SU-DHL-6 (cell line): ENCODE results near the gene COX6B1.

Experiments used
- H2AFZ ChIP-seq: fragments of 200-600 bp; sonication (generic); 2 replicates; pipeline ENCODE4 v1.6.1; 2014; ENCODE audit warnings: low read depth, mild to moderate bottlenecking, moderate library complexity, mixed read lengths, antibody characterized with exemption, low read length; ENCODE audit not compliant: severe bottlenecking
- H3F3A ChIP-seq: fragments of 200-600 bp; shearing (Covaris generic); 2 replicates; pipeline ENCODE4 v1.6.0; 2016; ENCODE audit warnings: antibody characterized with exemption, mild to moderate bottlenecking; ENCODE audit not compliant: insufficient read depth
- H3K27ac ChIP-seq: fragments of 200-600 bp; sonication (generic); 2 replicates; pipeline ENCODE4 v1.5.1; 2016; ENCODE audit warnings: low read depth, mild to moderate bottlenecking, low read length, moderate library complexity, mixed read lengths
- H3K27me3 ChIP-seq: fragments of 200-600 bp; sonication (generic), shearing (Covaris generic); 2 replicates; pipeline ENCODE4 v1.6.0; 2014; ENCODE audit warnings: mild to moderate bottlenecking, low read length
- H3K36me3 ChIP-seq: fragments of 200-600 bp; sonication (generic); 2 replicates; pipeline ENCODE4 v1.6.1; 2014; ENCODE audit warnings: mild to moderate bottlenecking, low read length, mixed read lengths
- H3K4me2 ChIP-seq: fragments of 300-600, 200-600 bp; shearing (Covaris generic), sonication (generic); 2 replicates; pipeline ENCODE4 v1.6.0; 2014; ENCODE audit warnings: low read length, low read depth, mild to moderate bottlenecking; ENCODE audit not compliant: poor library complexity, severe bottlenecking
- H3K4me3 ChIP-seq: fragments of 200-600 bp; sonication (generic); 2 replicates; pipeline ENCODE4 v1.5.1; 2014; ENCODE audit warnings: antibody characterized with exemption, low read length, mild to moderate bottlenecking, mixed read lengths; ENCODE audit not compliant: insufficient read depth, poor library complexity, severe bottlenecking
- H3K79me2 ChIP-seq: fragments of 200-600 bp; sonication (generic); 2 replicates; pipeline ENCODE4 v1.6.1; 2014; ENCODE audit warnings: mild to moderate bottlenecking, low read length, moderate library complexity; ENCODE audit not compliant: insufficient read depth
- H3K9ac ChIP-seq: fragments of 200-600 bp; sonication (generic); 2 replicates; pipeline ENCODE4 v1.7.0; 2014; ENCODE audit warnings: mild to moderate bottlenecking, low read length
- H3K9me2 ChIP-seq: fragments of 200-600 bp; sonication (generic); replicated peaks from 2 replicates; pipeline ENCODE4 v1.6.1; 2014; ENCODE audit warnings: low read length; ENCODE audit not compliant: insufficient read depth
- H3K9me3 ChIP-seq: fragments of 200-600 bp; sonication (generic); 2 replicates; pipeline ENCODE4 v1.6.1; 2014; ENCODE audit warnings: low read length, mixed read lengths; ENCODE audit not compliant: insufficient read depth
- H4K20me1 ChIP-seq: fragments of 200-600 bp; sonication (generic); 2 replicates; pipeline ENCODE4 v1.6.1; 2014; ENCODE audit warnings: low read depth, mild to moderate bottlenecking, antibody characterized with exemption, low read length, moderate library complexity, mixed read lengths
- EZH2phosphoT487 ChIP-seq: fragments of 200-600 bp; sonication (generic), shearing (Covaris generic); conservative IDR thresholded peaks from 2 replicates; pipeline ENCODE4 v1.6.1; 2018; ENCODE audit warnings: mild to moderate bottlenecking, antibody characterized with exemption, low read length, moderate library complexity, mixed read lengths
- TF ChIP-seq, protein P1 (sequence below): fragments of 200-600 bp; sonication (generic); IDR thresholded peaks from one replicate; pipeline ENCODE4 v1.5.1; 2017; ENCODE audit warnings: antibody characterized with exemption, mild to moderate bottlenecking, low read length, moderate library complexity; ENCODE audit not compliant: insufficient read depth, poor library complexity, severe bottlenecking

The COX6B1 gene

DNA sequence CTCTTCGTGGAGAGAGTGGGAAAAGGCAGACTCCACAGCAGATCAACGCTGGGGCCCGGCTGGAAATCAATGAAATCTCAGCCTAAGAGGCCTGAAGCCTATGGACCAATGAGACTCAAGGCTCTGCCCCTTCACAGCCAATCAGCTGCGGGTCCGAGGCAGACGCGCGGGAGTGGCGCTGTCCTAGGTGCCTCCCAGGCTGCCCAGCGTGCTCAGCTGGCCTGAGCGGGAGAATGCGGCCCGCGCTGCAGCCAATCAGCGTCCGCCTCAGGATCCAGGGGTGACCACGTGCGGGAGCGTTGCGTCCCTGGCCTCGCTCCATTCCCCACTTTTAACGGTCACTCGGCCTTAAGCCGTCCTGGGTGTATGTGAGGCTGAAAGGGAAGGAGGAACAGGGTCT, 56.1 kb downstream of the COX6B1 start, which contains the start of gene ZBTB32:
Gene ZBTB32 (plus strand): TSS at position 341 of the 400 bp plus-strand sequence. CDS start 10,069 bp downstream, outside the sequence.
- Histone ChIP-seq H3K27me3 (no peaks in the 10 kb centered on the region), H3K9me2 (no peaks in the 10 kb centered on the region), H3K79me2 (no peaks in the 10 kb centered on the region), H3F3A (no peaks in the 10 kb centered on the region), H2AFZ (no peak within 1 kb of the TSS), H4K20me1 (no peaks in the 10 kb centered on the region), H3K27ac (no peak within 1 kb of the TSS), H3K4me2 (no peak within 1 kb of the TSS), H3K9me3 (no peaks in the 10 kb centered on the region), H3K36me3 (no peaks in the 10 kb centered on the region), H3K4me3 (no peak within 1 kb of the TSS), H3K9ac (no peak within 1 kb of the TSS)
- TF ChIP-seq EZH2phosphoT487, result no peak
- TF ChIP-seq, protein P1, sequence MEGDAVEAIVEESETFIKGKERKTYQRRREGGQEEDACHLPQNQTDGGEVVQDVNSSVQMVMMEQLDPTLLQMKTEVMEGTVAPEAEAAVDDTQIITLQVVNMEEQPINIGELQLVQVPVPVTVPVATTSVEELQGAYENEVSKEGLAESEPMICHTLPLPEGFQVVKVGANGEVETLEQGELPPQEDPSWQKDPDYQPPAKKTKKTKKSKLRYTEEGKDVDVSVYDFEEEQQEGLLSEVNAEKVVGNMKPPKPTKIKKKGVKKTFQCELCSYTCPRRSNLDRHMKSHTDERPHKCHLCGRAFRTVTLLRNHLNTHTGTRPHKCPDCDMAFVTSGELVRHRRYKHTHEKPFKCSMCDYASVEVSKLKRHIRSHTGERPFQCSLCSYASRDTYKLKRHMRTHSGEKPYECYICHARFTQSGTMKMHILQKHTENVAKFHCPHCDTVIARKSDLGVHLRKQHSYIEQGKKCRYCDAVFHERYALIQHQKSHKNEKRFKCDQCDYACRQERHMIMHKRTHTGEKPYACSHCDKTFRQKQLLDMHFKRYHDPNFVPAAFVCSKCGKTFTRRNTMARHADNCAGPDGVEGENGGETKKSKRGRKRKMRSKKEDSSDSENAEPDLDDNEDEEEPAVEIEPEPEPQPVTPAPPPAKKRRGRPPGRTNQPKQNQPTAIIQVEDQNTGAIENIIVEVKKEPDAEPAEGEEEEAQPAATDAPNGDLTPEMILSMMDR, result no peak
